ENCODE results near the gene FGF14. TPM values are rescaled to one million over a fixed set of nuclear protein-coding genes. Genes with fewer than 3 reads are reported as not detected.

The FGF14 gene
- total and polyA plus RNA-seq, 2 of the 4 experiments (the other 2 are of a cell fraction): under 0.01 TPM; not detected in 1

DNA sequence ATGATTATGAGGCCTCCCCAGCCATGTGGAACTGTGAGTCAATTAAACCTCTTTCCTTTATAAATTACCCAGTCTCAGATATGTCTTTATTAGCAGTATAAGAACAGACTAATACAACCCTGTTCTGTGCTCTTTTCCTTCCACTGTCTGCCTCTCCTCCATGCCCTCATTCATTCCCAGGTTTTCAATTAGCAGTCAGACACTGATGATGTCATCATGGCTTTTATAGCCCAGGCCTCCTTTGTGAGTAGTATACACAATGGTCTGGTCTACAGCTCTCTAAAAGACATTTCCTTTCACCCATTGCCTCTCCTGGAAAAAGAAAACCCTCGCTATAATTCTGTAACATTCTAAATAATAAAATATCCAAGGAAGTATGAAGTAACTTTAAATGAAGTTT is 25.5 kb downstream of the FGF14 start:
- H3K4me3 ChIP-seq (ENCODE audit: insufficient read depth, low read depth, low read length): no peak overlapping the region
- no peak overlapping the region for H3K9ac ChIP-seq (ENCODE audit: low read depth, low read length)
- in situ Hi-C loops (cut with MboI; ENCODE audit: low sequenced_read_pairs): no loop called here
- dilution Hi-C loops (cut with HindIII; ENCODE audit: low sequenced_read_pairs, unreplicated experiment): no loop called here
- no peak overlapping the region for H2BK20ac ChIP-seq (ENCODE audit: low read depth, low read length)
- H3K4me2 ChIP-seq (ENCODE audit: low read depth, low read length): no peak overlapping the region
- H2BK5ac ChIP-seq (ENCODE audit: low read depth, low read length, poor library complexity, severe bottlenecking): no peak overlapping the region
- ATAC-seq (ENCODE audit: low read depth): no peak
- POLR2A ChIA-PET (ENCODE audit: unreplicated experiment): no interaction called here
- H2BK15ac ChIP-seq (ENCODE audit: low read depth, low read length): no peak overlapping the region
- no peak overlapping the region for H3K4ac ChIP-seq (ENCODE audit: low read depth, low read length)
- no peak for DNase-seq
- no peak overlapping the region for H4K8ac ChIP-seq (ENCODE audit: low read depth in 2 of 2, low read length in 2 of 2)
- H2BK120ac ChIP-seq (ENCODE audit: low read depth, low read length): no peak overlapping the region
- H2AK5ac ChIP-seq (ENCODE audit: low read depth, low read length): no peak overlapping the region
- H3K4me1 ChIP-seq (ENCODE audit: control insufficient read depth, insufficient read depth, low read length): no peaks in the 10 kb centered on the region
- H2AK9ac ChIP-seq (replicated peaks; ENCODE audit: low read depth, low read length, poor library complexity): no peak overlapping the region
- H3K14ac ChIP-seq (replicated peaks; ENCODE audit: low read depth, low read length): no peak overlapping the region
- no peaks in the 10 kb centered on the region for H4K20me1 ChIP-seq (ENCODE audit: insufficient read depth, low read length)
- H3K36me3 ChIP-seq (ENCODE audit: control insufficient read depth, insufficient read depth, low read length): no peaks in the 10 kb centered on the region
- no peaks in the 10 kb centered on the region for H3K9me1 ChIP-seq (ENCODE audit: insufficient read depth, low read length)
- no peak overlapping the region for H4K91ac ChIP-seq (ENCODE audit: insufficient read depth, low read depth, low read length)
- H3K18ac ChIP-seq (ENCODE audit: low read depth, low read length): no peak overlapping the region
- intact Hi-C loops (cut with micrococcal nuclease): no loop called here
- no peaks in the 10 kb centered on the region for H3K27me3 ChIP-seq (ENCODE audit: control insufficient read depth, insufficient read depth, low read length)
- CTCF ChIA-PET: interaction anchor here (0.6 kb wide), 1 partner anchor 180 kb away, joined by 3 read pairs; no protein-coding TSS in a partner anchor
- BruUV-seq (replicated peaks): no TSS peak
- TF ChIP-seq MAFK (IDR thresholded peaks at IDR 0.05; ENCODE audit: low read depth, low read length) (no peak), SMC3 (IDR thresholded peaks at IDR 0.05; ENCODE audit: low read depth, low read length) (no peak), FOS (IDR thresholded peaks at IDR 0.05; ENCODE audit: low read depth, low read length) (no peak), RCOR1 (IDR thresholded peaks at IDR 0.05; ENCODE audit: insufficient replicate concordance, low read length) (no peak), MAZ (IDR thresholded peaks at IDR 0.05; ENCODE audit: borderline replicate concordance, low read depth, low read length) (no peak), BHLHE40 (IDR thresholded peaks at IDR 0.05; ENCODE audit: low read depth, low read length) (no peak), MXI1 (IDR thresholded peaks at IDR 0.05; ENCODE audit: borderline replicate concordance, low read depth, low read length) (no peak), CHD1 (IDR thresholded peaks at IDR 0.05; ENCODE audit: low read depth, low read length) (no peak), RAD21 (IDR thresholded peaks at IDR 0.05; ENCODE audit: low read length) (no peak), POLR2A (IDR thresholded peaks at IDR 0.05; ENCODE audit: low read depth, low read length) (no peak), NFE2L2 (IDR thresholded peaks at IDR 0.05; ENCODE audit: low read depth, low read length) (no peak), RFX5 (IDR thresholded peaks at IDR 0.05; ENCODE audit: low read depth, low read length) (no peak)
- TF ChIP-seq, protein P1, sequence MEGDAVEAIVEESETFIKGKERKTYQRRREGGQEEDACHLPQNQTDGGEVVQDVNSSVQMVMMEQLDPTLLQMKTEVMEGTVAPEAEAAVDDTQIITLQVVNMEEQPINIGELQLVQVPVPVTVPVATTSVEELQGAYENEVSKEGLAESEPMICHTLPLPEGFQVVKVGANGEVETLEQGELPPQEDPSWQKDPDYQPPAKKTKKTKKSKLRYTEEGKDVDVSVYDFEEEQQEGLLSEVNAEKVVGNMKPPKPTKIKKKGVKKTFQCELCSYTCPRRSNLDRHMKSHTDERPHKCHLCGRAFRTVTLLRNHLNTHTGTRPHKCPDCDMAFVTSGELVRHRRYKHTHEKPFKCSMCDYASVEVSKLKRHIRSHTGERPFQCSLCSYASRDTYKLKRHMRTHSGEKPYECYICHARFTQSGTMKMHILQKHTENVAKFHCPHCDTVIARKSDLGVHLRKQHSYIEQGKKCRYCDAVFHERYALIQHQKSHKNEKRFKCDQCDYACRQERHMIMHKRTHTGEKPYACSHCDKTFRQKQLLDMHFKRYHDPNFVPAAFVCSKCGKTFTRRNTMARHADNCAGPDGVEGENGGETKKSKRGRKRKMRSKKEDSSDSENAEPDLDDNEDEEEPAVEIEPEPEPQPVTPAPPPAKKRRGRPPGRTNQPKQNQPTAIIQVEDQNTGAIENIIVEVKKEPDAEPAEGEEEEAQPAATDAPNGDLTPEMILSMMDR (conservative IDR thresholded peaks at IDR 0.05; ENCODE audit: low read depth, low read length): no peak
- TF ChIP-seq, protein P2, sequence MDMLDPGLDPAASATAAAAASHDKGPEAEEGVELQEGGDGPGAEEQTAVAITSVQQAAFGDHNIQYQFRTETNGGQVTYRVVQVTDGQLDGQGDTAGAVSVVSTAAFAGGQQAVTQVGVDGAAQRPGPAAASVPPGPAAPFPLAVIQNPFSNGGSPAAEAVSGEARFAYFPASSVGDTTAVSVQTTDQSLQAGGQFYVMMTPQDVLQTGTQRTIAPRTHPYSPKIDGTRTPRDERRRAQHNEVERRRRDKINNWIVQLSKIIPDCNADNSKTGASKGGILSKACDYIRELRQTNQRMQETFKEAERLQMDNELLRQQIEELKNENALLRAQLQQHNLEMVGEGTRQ (IDR thresholded peaks at IDR 0.05; ENCODE audit: low read depth, low read length): no peak
- H3K23ac ChIP-seq (ENCODE audit: low read depth, low read length): no peak overlapping the region
- no peak overlapping the region for H3K56ac ChIP-seq (ENCODE audit: extremely low read depth, insufficient read depth, low read length)
- WGBS, 2 experiments (ENCODE audit: extremely low coverage in 2 of 2, insufficient read length in 1 of 2): no CpG with 5 or more reads among the region's 1 CpG
- H2AFZ ChIP-seq (replicated peaks; ENCODE audit: low read length, poor library complexity): no peak overlapping the region
- H3K9me3 ChIP-seq (ENCODE audit: control insufficient read depth, insufficient read depth, low read length): no peaks in the 10 kb centered on the region
- H4K5ac ChIP-seq (ENCODE audit: low read depth, low read length): no peak overlapping the region
- H3K79me1 ChIP-seq (ENCODE audit: low read depth in 1 of 2, low read length in 2 of 2): no peaks in the 10 kb centered on the region
- no peak overlapping the region for H3K27ac ChIP-seq (ENCODE audit: insufficient read depth, low read length)

Data from IMR-90 (cell line).